ENCODE data around the gene INPPL1.
A peak's percentile ranks its signal among the peaks of the same experiment; 100 is the strongest.

The INPPL1 gene

GRCh38 chr11:72189455-72190250, 34.9 kb upstream of the INPPL1 start:
- no peak for DNase-seq (ENCODE audit: low spot score)

GRCh38 chr11:72190631-72191071, 33.9 kb upstream of the INPPL1 start:
- no CpG with 5 or more reads among the region's 5 CpGs for WGBS, 2 donors (ENCODE audit: extremely low coverage in 2 of 2, insufficient read length in 2 of 2, insufficient replicate concordance in 1 of 2)
- Histone ChIP-seq H3K4me1 (ENCODE audit: control insufficient read depth in 2 of 2, insufficient read depth in 1 of 2, low read depth in 1 of 2, low read length in 2 of 2) (peaks cover 3 to 16% of the 10 kb centered on the region in 2 donors), H4K8ac (ENCODE audit: low read depth, low read length) (no peak overlapping the region), H3K14ac (ENCODE audit: low read length) (no peak overlapping the region), H3K27me3 (ENCODE audit: control insufficient read depth in 3 of 3, insufficient read depth in 3 of 3, low read depth in 1 of 3, low read length in 3 of 3) (peaks cover 0 to 17% (median 0%) of the 10 kb centered on the region in 3 experiments), H2AFZ (ENCODE audit: low read length) (peak overlapping the region; percentile 16), H2BK120ac (ENCODE audit: low read depth, low read length) (no peak overlapping the region), H3K79me1 (ENCODE audit: low read depth, low read length) (no peaks in the 10 kb centered on the region), H2AK5ac (ENCODE audit: low read depth, low read length) (peak overlapping the region; percentile 61), H3K27ac (replicated peaks; ENCODE audit: low read length) (no peak overlapping the region), H3K9me3 (replicated peaks in 1 of 2; ENCODE audit: control insufficient read depth in 2 of 2, insufficient read depth in 1 of 2, low read depth in 1 of 2, low read length in 2 of 2) (no peaks in the 10 kb centered on the region), H4K91ac (ENCODE audit: low read depth, low read length, poor library complexity) (no peak overlapping the region), H3K36me3 (replicated peaks in 1 of 2; ENCODE audit: control insufficient read depth in 2 of 2, insufficient read depth in 2 of 2, low read length in 2 of 2) (no peaks in the 10 kb centered on the region), H3K4ac (ENCODE audit: low read length) (no peak overlapping the region), H3K9ac (ENCODE audit: low read depth, low read length, poor library complexity) (no peak overlapping the region), H2BK5ac (ENCODE audit: low read length) (no peak overlapping the region), H3K4me3 (ENCODE audit: low read length in 2 of 2) (no peak overlapping the region), H3K18ac (ENCODE audit: low read length) (peak overlapping the region; percentile 27), H3K4me2 (ENCODE audit: insufficient read depth, low read length, poor library complexity, severe bottlenecking) (no peak overlapping the region), H3K23ac (ENCODE audit: low read depth, low read length, poor library complexity) (no peak overlapping the region), H2BK15ac (ENCODE audit: low read length) (no peak overlapping the region), H2BK12ac (ENCODE audit: low read length) (no peak overlapping the region)
- no peak for DNase-seq (ENCODE audit: low spot score)

More at GRCh38 chr11:72189455-72190250, 34.9 kb upstream of the INPPL1 start:
- H2AK5ac ChIP-seq (ENCODE audit: low read depth, low read length), result peak overlapping the region; percentile 71
- peak overlapping the region; percentile 25 for H2BK15ac ChIP-seq (ENCODE audit: low read length)
- H3K27ac ChIP-seq (replicated peaks; ENCODE audit: low read length), result no peak overlapping the region
- no peak overlapping the region for H3K23ac ChIP-seq (ENCODE audit: low read depth, low read length, poor library complexity)
- H3K9me3 ChIP-seq (replicated peaks in 1 of 2; ENCODE audit: control insufficient read depth in 2 of 2, insufficient read depth in 1 of 2, low read depth in 1 of 2, low read length in 2 of 2), result no peaks in the 10 kb centered on the region
- no peak overlapping the region for H2BK12ac ChIP-seq (ENCODE audit: low read length)
- H4K91ac ChIP-seq (ENCODE audit: low read depth, low read length, poor library complexity), result no peak overlapping the region
- no peaks in the 10 kb centered on the region for H3K36me3 ChIP-seq (replicated peaks in 1 of 2; ENCODE audit: control insufficient read depth in 2 of 2, insufficient read depth in 2 of 2, low read length in 2 of 2)
- WGBS, 2 donors (ENCODE audit: extremely low coverage in 2 of 2, insufficient read length in 2 of 2, insufficient replicate concordance in 1 of 2), result no CpG with 5 or more reads among the region's 3 CpGs
- H3K4me2 ChIP-seq (ENCODE audit: insufficient read depth, low read length, poor library complexity, severe bottlenecking), result no peak overlapping the region
- peaks cover 0 to 10% (median 0%) of the 10 kb centered on the region in 3 experiments for H3K27me3 ChIP-seq (ENCODE audit: control insufficient read depth in 3 of 3, insufficient read depth in 3 of 3, low read depth in 1 of 3, low read length in 3 of 3)
- no peak overlapping the region for H2AFZ ChIP-seq (ENCODE audit: low read length)
- no peak overlapping the region for H4K8ac ChIP-seq (ENCODE audit: low read depth, low read length)
- H2BK120ac ChIP-seq (ENCODE audit: low read depth, low read length), result no peak overlapping the region
- no peak overlapping the region for H2BK5ac ChIP-seq (ENCODE audit: low read length)
- H3K4me1 ChIP-seq (ENCODE audit: control insufficient read depth in 2 of 2, insufficient read depth in 1 of 2, low read depth in 1 of 2, low read length in 2 of 2), result peaks cover 3 to 16% of the 10 kb centered on the region in 2 donors
- H3K4ac ChIP-seq (ENCODE audit: low read length), result no peak overlapping the region
- no peak overlapping the region for H3K18ac ChIP-seq (ENCODE audit: low read length)
- no peak overlapping the region for H3K4me3 ChIP-seq (ENCODE audit: low read length in 2 of 2)
- no peaks in the 10 kb centered on the region for H3K79me1 ChIP-seq (ENCODE audit: low read depth, low read length)
- no peak overlapping the region for H3K9ac ChIP-seq (ENCODE audit: low read depth, low read length, poor library complexity)
- H3K14ac ChIP-seq (ENCODE audit: low read length), result no peak overlapping the region

- H2BK15ac ChIP-seq (ENCODE audit: low read length), result no peak within 1 kb of the TSS
- H3K27me3 ChIP-seq (ENCODE audit: control insufficient read depth in 3 of 3, insufficient read depth in 3 of 3, low read depth in 1 of 3, low read length in 3 of 3), result peaks cover 0 to 17% (median 0%) of the 10 kb centered on the region in 3 experiments
- H2AFZ ChIP-seq (ENCODE audit: low read length), result peak within 1 kb of the TSS; percentile 66
- H3K27ac ChIP-seq (replicated peaks; ENCODE audit: low read length), result peak within 1 kb of the TSS; percentile 16
- no peak within 1 kb of the TSS for H3K4me2 ChIP-seq (ENCODE audit: insufficient read depth, low read length, poor library complexity, severe bottlenecking)
- peak within 1 kb of the TSS; percentile 61 for H2AK5ac ChIP-seq (ENCODE audit: low read depth, low read length)
- peak within 1 kb of the TSS; percentile 57 for H3K18ac ChIP-seq (ENCODE audit: low read length)
- H3K4ac ChIP-seq (ENCODE audit: low read length), result no peak within 1 kb of the TSS
- no peak within 1 kb of the TSS for H2BK5ac ChIP-seq (ENCODE audit: low read length)
- H4K91ac ChIP-seq (ENCODE audit: low read depth, low read length, poor library complexity), result no peak within 1 kb of the TSS
- no peak within 1 kb of the TSS for H2BK120ac ChIP-seq (ENCODE audit: low read depth, low read length)
- no CpG with 5 or more reads among the region's 5 CpGs for WGBS, 2 donors (ENCODE audit: extremely low coverage in 2 of 2, insufficient read length in 2 of 2, insufficient replicate concordance in 1 of 2)
- peak within 1 kb of the TSS in 1 of 2 donors; percentile 33 for H3K4me3 ChIP-seq (ENCODE audit: low read length in 2 of 2)
- H4K8ac ChIP-seq (ENCODE audit: low read depth, low read length), result no peak within 1 kb of the TSS
- H3K9me3 ChIP-seq (replicated peaks in 1 of 2; ENCODE audit: control insufficient read depth in 2 of 2, insufficient read depth in 1 of 2, low read depth in 1 of 2, low read length in 2 of 2), result no peaks in the 10 kb centered on the region
- no peak within 1 kb of the TSS for H3K23ac ChIP-seq (ENCODE audit: low read depth, low read length, poor library complexity)
- no peaks in the 10 kb centered on the region for H3K36me3 ChIP-seq (replicated peaks in 1 of 2; ENCODE audit: control insufficient read depth in 2 of 2, insufficient read depth in 2 of 2, low read length in 2 of 2)
- peak; percentile 14 for DNase-seq (ENCODE audit: low spot score)
- H2BK12ac ChIP-seq (ENCODE audit: low read length), result peak within 1 kb of the TSS; percentile 73
- no peak within 1 kb of the TSS for H3K9ac ChIP-seq (ENCODE audit: low read depth, low read length, poor library complexity)
- no peak within 1 kb of the TSS for H3K14ac ChIP-seq (ENCODE audit: low read length)
- no peaks in the 10 kb centered on the region for H3K79me1 ChIP-seq (ENCODE audit: low read depth, low read length)
- H3K4me1 ChIP-seq (ENCODE audit: control insufficient read depth in 2 of 2, insufficient read depth in 1 of 2, low read depth in 1 of 2, low read length in 2 of 2), result peaks cover 3 to 16% of the 10 kb centered on the region in 2 donors
Observed at GRCh38 chr11:72191961-72192381, 32.6 kb upstream of the INPPL1 start, which contains the start of gene FOLR1. TSS of gene FOLR1 (plus strand) at chr11:72192140. CDS start at chr11:72192174, 34 bp downstream.

GRCh38 chr11:72195518-72196270, 28.9 kb upstream of the INPPL1 start:
- no peak overlapping the region for H4K8ac ChIP-seq (ENCODE audit: low read depth, low read length)
- H4K91ac ChIP-seq (ENCODE audit: low read depth, low read length, poor library complexity), result no peak overlapping the region
- no peak overlapping the region for H3K27ac ChIP-seq (replicated peaks; ENCODE audit: low read length)
- peaks cover 3 to 10% of the 10 kb centered on the region in 2 donors for H3K4me1 ChIP-seq (ENCODE audit: control insufficient read depth in 2 of 2, insufficient read depth in 1 of 2, low read depth in 1 of 2, low read length in 2 of 2)
- H3K18ac ChIP-seq (ENCODE audit: low read length), result no peak overlapping the region
- H3K14ac ChIP-seq (ENCODE audit: low read length), result no peak overlapping the region
- no peak overlapping the region for H2AK5ac ChIP-seq (ENCODE audit: low read depth, low read length)
- no peak overlapping the region for H3K4ac ChIP-seq (ENCODE audit: low read length)
- H2BK15ac ChIP-seq (ENCODE audit: low read length), result no peak overlapping the region
- H3K36me3 ChIP-seq (replicated peaks in 1 of 2; ENCODE audit: control insufficient read depth in 2 of 2, insufficient read depth in 2 of 2, low read length in 2 of 2), result no peaks in the 10 kb centered on the region
- H2AFZ ChIP-seq (ENCODE audit: low read length), result no peak overlapping the region
- no peak overlapping the region for H2BK5ac ChIP-seq (ENCODE audit: low read length)
- H3K79me1 ChIP-seq (ENCODE audit: low read depth, low read length), result peaks cover 2% of the 10 kb centered on the region
- peak overlapping the region; percentile 35 for H2BK120ac ChIP-seq (ENCODE audit: low read depth, low read length)
- H3K4me2 ChIP-seq (ENCODE audit: insufficient read depth, low read length, poor library complexity, severe bottlenecking), result no peak overlapping the region
- H3K23ac ChIP-seq (ENCODE audit: low read depth, low read length, poor library complexity), result no peak overlapping the region
- H3K27me3 ChIP-seq (ENCODE audit: control insufficient read depth in 3 of 3, insufficient read depth in 3 of 3, low read depth in 1 of 3, low read length in 3 of 3), result peaks cover 0 to 7% (median 0%) of the 10 kb centered on the region in 3 experiments
- H3K9me3 ChIP-seq (replicated peaks in 1 of 2; ENCODE audit: control insufficient read depth in 2 of 2, insufficient read depth in 1 of 2, low read depth in 1 of 2, low read length in 2 of 2), result no peaks in the 10 kb centered on the region
- no CpG with 5 or more reads among the region's 12 CpGs for WGBS, 2 donors (ENCODE audit: extremely low coverage in 2 of 2, insufficient read length in 2 of 2, insufficient replicate concordance in 1 of 2)
- H3K4me3 ChIP-seq (ENCODE audit: low read length in 2 of 2), result no peak overlapping the region
- no peak for DNase-seq (ENCODE audit: low spot score)
- no peak overlapping the region for H2BK12ac ChIP-seq (ENCODE audit: low read length)
- H3K9ac ChIP-seq (ENCODE audit: low read depth, low read length, poor library complexity), result no peak overlapping the region

Data from neuronal stem cell (in vitro differentiated cells).